Panc1 (cell line): ENCODE results near the gene VN1R5. TPM values are rescaled to one million over a fixed set of nuclear protein-coding genes. Genes with fewer than 3 reads are reported as not detected.

ENCODE experiments used
- ATAC-seq: fragments of 200-7000 bp; cut with Tn5 transposase; 2 replicates; pipeline ENCODE4 v1.9.1; 2020; ENCODE audit warnings: mild to moderate bottlenecking, moderate library complexity
- BruUV-seq: library from RNA; stranded (reverse); fragments of 400-500 nt; replicated peaks from 2 replicates; lab custom pipeline; 2021; lab: Mats Ljungman, UMichigan
- CTCF ChIA-PET: fragments of 300-600 bp; sonication (Branson Sonifier 250); formaldehyde crosslinking; loops from one replicate; lab custom pipeline; 2022; ENCODE audit warnings: antibody characterized with exemption; lab: Charles Lee
- POLR2A ChIA-PET: fragments of 300-600 bp; sonication (Branson Sonifier 250); formaldehyde crosslinking; loops from one replicate; lab custom pipeline; 2022; ENCODE audit warnings: antibody characterized with exemption; lab: Charles Lee
- DNase-seq: peaks from one replicate; pipeline ENCODE4 v3.0.0-alpha.2; 2010; ENCODE audit warnings: low read depth, low spot score
- H3K27ac ChIP-seq: 2 replicates; pipeline ENCODE4 v1.5.1; 2011; ENCODE audit warnings: mild to moderate bottlenecking, low read length, inconsistent platforms
- H3K27me3 ChIP-seq: fragments of 200-500 bp; sonication (Bioruptor generic); 2 replicates; pipeline ENCODE4 v1.6.0; 2014; ENCODE audit warnings: low read length, inconsistent platforms; ENCODE audit not compliant: control insufficient read depth, insufficient read depth
- H3K36me3 ChIP-seq: fragments of 200-500 bp; sonication (Bioruptor generic); 2 replicates; pipeline ENCODE4 v1.5.1; 2014; ENCODE audit warnings: inconsistent platforms, mild to moderate bottlenecking, low read length, moderate library complexity; ENCODE audit not compliant: control insufficient read depth, insufficient read depth
- H3K4me1 ChIP-seq: 2 replicates; pipeline ENCODE4 v1.5.1; 2011; ENCODE audit warnings: inconsistent platforms, mild to moderate bottlenecking, low read length, moderate library complexity; ENCODE audit not compliant: control insufficient read depth, insufficient read depth
- H3K4me3 ChIP-seq, 2 experiments: 2 replicates each; pipeline ENCODE4 v1.5.1; 2011 to 2012; ENCODE audit warnings: low read depth in 2 of 2, low read length in 2 of 2, mild to moderate bottlenecking in 2 of 2, inconsistent platforms in 1 of 2, moderate library complexity in 1 of 2
- H3K9me3 ChIP-seq: fragments of 200-500 bp; sonication (Bioruptor generic); 2 replicates; pipeline ENCODE4 v1.5.1; 2014; ENCODE audit warnings: low read depth, mild to moderate bottlenecking, inconsistent platforms, low read length, moderate library complexity; ENCODE audit not compliant: control insufficient read depth, insufficient read depth
- CTCF ChIP-seq: fragments of 450-650 bp; IDR thresholded peaks from 2 replicates; pipeline ENCODE4 v1.5.1; 2017; ENCODE audit warnings: mild to moderate bottlenecking
- POLR2AphosphoS5 ChIP-seq: IDR thresholded peaks from 2 replicates; pipeline ENCODE4 v1.6.1; 2012; ENCODE audit warnings: mild to moderate bottlenecking, low read depth, low read length, moderate library complexity
- REST ChIP-seq, 2 experiments: IDR thresholded peaks; 2 replicates each; pipeline ENCODE4 v1.6.1; 2011 to 2012; ENCODE audit warnings: low read depth in 2 of 2, control low read depth in 1 of 2, low read length in 1 of 2, mild to moderate bottlenecking in 1 of 2, moderate library complexity in 1 of 2; ENCODE audit not compliant: insufficient read depth in 1 of 2
- SIN3A ChIP-seq: IDR thresholded peaks from 2 replicates; pipeline ENCODE4 v1.6.1; 2012; ENCODE audit warnings: low read depth, mild to moderate bottlenecking, low read length, moderate library complexity, borderline replicate concordance; ENCODE audit not compliant: insufficient read depth
- TCF7L2 ChIP-seq: IDR thresholded peaks from 2 replicates; pipeline ENCODE4 v1.6.1; 2011; ENCODE audit warnings: mild to moderate bottlenecking, low read depth, low read length, inconsistent platforms
- in situ Hi-C: cut with HindIII; loops from 2 replicates; pipeline ENCODE4 v1.10.0; 2016; ENCODE audit warnings: low sequenced_read_pairs, low pct_unique_long_range_greater_than_20kb
- intact Hi-C: fragments of 100-400 bp; cut with micrococcal nuclease; formaldehyde crosslinking; loops from one replicate; pipeline ENCODE4 v1.10.0; 2022; ENCODE audit not compliant: unreplicated experiment
- total RNA-seq: library from RNA; stranded (reverse); gene quantifications from one replicate; pipeline ENCODE4 v1.2.1, GENCODE V29; 2021; ENCODE audit not compliant: unreplicated experiment

The VN1R5 gene
- total RNA-seq, 1 experiment from 2014 or later = not detected

- DNase-seq = no peak
- H3K27me3 ChIP-seq = no peaks in the 10 kb centered on the region
- ATAC-seq = no peak
- no peaks in the 10 kb centered on the region for H3K9me3 ChIP-seq
- intact Hi-C loops = no loop called here
- in situ Hi-C loops = no loop called here
- H3K27ac ChIP-seq = no peak overlapping the region
- TF ChIP-seq CTCF = no peak
- 0 out of 2 replicates have a peak, but pooled peaks have one; percentile 36 for TF ChIP-seq TCF7L2
- no peaks in the 10 kb centered on the region for H3K36me3 ChIP-seq
- H3K4me1 ChIP-seq = no peaks in the 10 kb centered on the region
- ChIA-PET POLR2A (no interaction called here), CTCF (no interaction called here)
- H3K4me3 ChIP-seq = no peak overlapping the region
- BruUV-seq = no TSS peak
Observed at GRCh38 chr1:247273013-247273412, 17.1 kb downstream of the VN1R5 start.

GRCh38 chr1:247274605-247275256 lies 18.9 kb downstream of the VN1R5 start:
- Histone ChIP-seq H3K27me3 (no peaks in the 10 kb centered on the region), H3K9me3 (no peaks in the 10 kb centered on the region), H3K27ac (no peak overlapping the region), H3K36me3 (no peaks in the 10 kb centered on the region), H3K4me1 (no peaks in the 10 kb centered on the region), H3K4me3 (no peak overlapping the region)
- no peak for DNase-seq
- no peak for ATAC-seq
- in situ Hi-C loops (no loop called here), intact Hi-C loops (no loop called here)
- CTCF ChIA-PET = interaction anchor here (0.6 kb wide), 1 partner anchor 42 kb away, joined by 3 read pairs; no protein-coding TSS in a partner anchor
- TF ChIP-seq TCF7L2 (no peak), SIN3A (no peak), POLR2AphosphoS5 (no peak), CTCF (no peak)
- POLR2A ChIA-PET = no interaction called here
- no TSS peak for BruUV-seq

- DNase-seq (no peak), ATAC-seq (peak; percentile 34; the same call in 1 of the 2 replicates)
- ChIA-PET POLR2A (no interaction called here), CTCF (no interaction called here)
- intact Hi-C loops (no loop called here), in situ Hi-C loops (no loop called here)
- no peak overlapping the region for H3K27ac ChIP-seq
- H3K9me3 ChIP-seq = no peaks in the 10 kb centered on the region
- BruUV-seq = no TSS peak
- no peak for TF ChIP-seq SIN3A
- no peak for TF ChIP-seq POLR2AphosphoS5
- TF ChIP-seq REST (IDR thresholded peaks at IDR 0.05; ENCODE audit: insufficient read depth in 1 of 2, low read depth in 2 of 2, low read length in 1 of 2) = no peak
- no peak for TF ChIP-seq CTCF
- no peaks in the 10 kb centered on the region for H3K27me3 ChIP-seq
- H3K36me3 ChIP-seq = no peaks in the 10 kb centered on the region
- H3K4me3 ChIP-seq = no peak overlapping the region
- H3K4me1 ChIP-seq = no peaks in the 10 kb centered on the region
Observed at GRCh38 chr1:247277191-247277590, 21.3 kb downstream of the VN1R5 start.
